Testis (tissue), 3 donors: ENCODE results near the gene GUCD1. TPM values are rescaled to one million over a fixed set of nuclear protein-coding genes. Genes with fewer than 3 reads are reported as not detected.

Source experiments
- DNase-seq: peaks from one replicate; pipeline ENCODE4 v3.0.0-alpha.2; 2019
- H3K27ac ChIP-seq, 2 donors: fragments of 200-600 bp; sonication (generic); one replicate each; pipeline ENCODE4 v1.5.1; 2019
- H3K27me3 ChIP-seq: fragments of 200-600 bp; sonication (generic); one replicate; pipeline ENCODE4 v1.5.1; 2019
- H3K36me3 ChIP-seq: fragments of 200-600 bp; sonication (generic); one replicate; pipeline ENCODE4 v1.5.1; 2017; ENCODE audit warnings: low read depth; ENCODE audit errors: missing control alignments
- H3K4me1 ChIP-seq: fragments of 200-600 bp; sonication (generic); one replicate; pipeline ENCODE4 v1.5.1; 2019
- H3K4me3 ChIP-seq, 2 donors: fragments of 200-600 bp; sonication (generic); one replicate each; pipeline ENCODE4 v1.5.1; 2017 to 2019
- H3K9me3 ChIP-seq: fragments of 200-600 bp; sonication (generic); one replicate; pipeline ENCODE4 v1.5.1; 2017
- POLR2A ChIP-seq: fragments of 450-650 bp; IDR thresholded peaks from one replicate; pipeline ENCODE4 v1.6.1; 2017; ENCODE audit warnings: antibody characterized with exemption, mild to moderate bottlenecking, moderate library complexity
- WGBS, 2 donors: methylation state at CpG; one replicate each; pipeline ENCODE4 v1.1.5; 2018; 5-methylcytosine and 5-hydroxymethylcytosine counted together
- intact Hi-C: fragments of 100-400 bp; cut with DNase I; formaldehyde crosslinking; loops from one replicate; pipeline ENCODE4 v1.15.1; 2023; ENCODE audit warnings: low total_unique reads
- polyA plus RNA-seq: library from polyadenylated mRNA; stranded (reverse); fragments of 350-450 nt; fragmentation: Illumina TruSeq; extraction: RNeasy Lipid Tissue Mini Kit (QIAGEN cat#74804); gene quantifications from one replicate; pipeline ENCODE4 v1.2.3, GENCODE V29; 2014; ENCODE audit warnings: low read depth, low replicate concordance; ENCODE audit not compliant: insufficient read depth
- total RNA-seq, 2 donors: library from RNA; depleted of rRNA; stranded (reverse); fragments of >200 nt; gene quantifications; one replicate each; pipeline ENCODE4 v1.2.3, GENCODE V29; 2016
- TF ChIP-seq, protein P1 (sequence below), 3 experiments: fragments of 450-650 bp in 2 of 3; fragments of 200-600 bp in 1 of 3; sonication (generic) in 1 of 3; IDR thresholded peaks; one replicate each; pipeline ENCODE4 v1.5.1; 2016 to 2019; ENCODE audit warnings: antibody characterized with exemption in 3 of 3, mild to moderate bottlenecking in 2 of 3, moderate library complexity in 1 of 3

Gene GUCD1
- total and polyA plus RNA-seq, 3 donors from 2014 or later = 91.7 to 123 (median 93.6) TPM

DNA sequence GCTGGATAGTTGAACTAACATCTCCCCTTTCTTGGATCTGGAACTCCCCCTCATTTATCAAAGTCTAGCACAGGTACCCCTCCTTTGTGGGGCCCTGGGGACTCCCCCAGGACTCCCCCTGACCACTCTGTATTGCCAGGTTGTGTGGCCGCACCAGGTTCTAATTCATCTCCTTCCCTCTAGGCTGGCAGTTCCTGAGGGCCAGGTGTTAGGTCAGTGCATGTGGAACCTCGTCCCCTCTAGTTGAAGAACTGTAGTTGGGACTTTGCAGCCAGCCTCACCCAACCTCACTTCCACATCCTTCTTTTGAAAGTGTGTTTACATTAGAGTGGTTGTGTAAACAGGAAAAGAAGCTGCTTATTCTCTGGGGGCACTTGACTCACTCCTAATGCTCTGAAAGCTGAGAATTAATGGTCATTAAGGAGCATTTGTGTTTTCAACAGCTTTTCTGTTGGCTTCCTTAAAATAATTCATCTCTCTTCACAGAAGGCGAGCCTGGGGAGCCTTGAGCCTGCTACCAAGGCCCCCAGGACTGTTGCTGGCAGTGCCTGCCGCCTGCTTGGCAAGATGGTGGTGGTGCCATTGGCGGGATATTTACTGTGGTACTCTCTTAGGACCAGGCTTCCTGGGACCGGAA, 48.0 kb downstream of the GUCD1 start:
- no peaks in the 10 kb centered on the region for H3K36me3 ChIP-seq
- H3K9me3 ChIP-seq = no peaks in the 10 kb centered on the region
- no peak overlapping the region for H3K4me3 ChIP-seq
- H3K27ac ChIP-seq = no peak overlapping the region
- H3K4me1 ChIP-seq = peaks cover 14% of the 10 kb centered on the region
- TF ChIP-seq POLR2A = no peak
- TF ChIP-seq, protein P1, sequence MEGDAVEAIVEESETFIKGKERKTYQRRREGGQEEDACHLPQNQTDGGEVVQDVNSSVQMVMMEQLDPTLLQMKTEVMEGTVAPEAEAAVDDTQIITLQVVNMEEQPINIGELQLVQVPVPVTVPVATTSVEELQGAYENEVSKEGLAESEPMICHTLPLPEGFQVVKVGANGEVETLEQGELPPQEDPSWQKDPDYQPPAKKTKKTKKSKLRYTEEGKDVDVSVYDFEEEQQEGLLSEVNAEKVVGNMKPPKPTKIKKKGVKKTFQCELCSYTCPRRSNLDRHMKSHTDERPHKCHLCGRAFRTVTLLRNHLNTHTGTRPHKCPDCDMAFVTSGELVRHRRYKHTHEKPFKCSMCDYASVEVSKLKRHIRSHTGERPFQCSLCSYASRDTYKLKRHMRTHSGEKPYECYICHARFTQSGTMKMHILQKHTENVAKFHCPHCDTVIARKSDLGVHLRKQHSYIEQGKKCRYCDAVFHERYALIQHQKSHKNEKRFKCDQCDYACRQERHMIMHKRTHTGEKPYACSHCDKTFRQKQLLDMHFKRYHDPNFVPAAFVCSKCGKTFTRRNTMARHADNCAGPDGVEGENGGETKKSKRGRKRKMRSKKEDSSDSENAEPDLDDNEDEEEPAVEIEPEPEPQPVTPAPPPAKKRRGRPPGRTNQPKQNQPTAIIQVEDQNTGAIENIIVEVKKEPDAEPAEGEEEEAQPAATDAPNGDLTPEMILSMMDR (IDR thresholded peaks at IDR 0.05) = no peak
- no peak for DNase-seq
- 82 to 87% methylated on average over 6 of the region's 6 CpGs for WGBS, 2 donors
- H3K27me3 ChIP-seq = no peaks in the 10 kb centered on the region
- intact Hi-C loops = loop anchor here (10.0 kb wide), 2 partner anchors 82 to 182 kb away; partner anchors contain the start of gene ADORA2A

DNA sequence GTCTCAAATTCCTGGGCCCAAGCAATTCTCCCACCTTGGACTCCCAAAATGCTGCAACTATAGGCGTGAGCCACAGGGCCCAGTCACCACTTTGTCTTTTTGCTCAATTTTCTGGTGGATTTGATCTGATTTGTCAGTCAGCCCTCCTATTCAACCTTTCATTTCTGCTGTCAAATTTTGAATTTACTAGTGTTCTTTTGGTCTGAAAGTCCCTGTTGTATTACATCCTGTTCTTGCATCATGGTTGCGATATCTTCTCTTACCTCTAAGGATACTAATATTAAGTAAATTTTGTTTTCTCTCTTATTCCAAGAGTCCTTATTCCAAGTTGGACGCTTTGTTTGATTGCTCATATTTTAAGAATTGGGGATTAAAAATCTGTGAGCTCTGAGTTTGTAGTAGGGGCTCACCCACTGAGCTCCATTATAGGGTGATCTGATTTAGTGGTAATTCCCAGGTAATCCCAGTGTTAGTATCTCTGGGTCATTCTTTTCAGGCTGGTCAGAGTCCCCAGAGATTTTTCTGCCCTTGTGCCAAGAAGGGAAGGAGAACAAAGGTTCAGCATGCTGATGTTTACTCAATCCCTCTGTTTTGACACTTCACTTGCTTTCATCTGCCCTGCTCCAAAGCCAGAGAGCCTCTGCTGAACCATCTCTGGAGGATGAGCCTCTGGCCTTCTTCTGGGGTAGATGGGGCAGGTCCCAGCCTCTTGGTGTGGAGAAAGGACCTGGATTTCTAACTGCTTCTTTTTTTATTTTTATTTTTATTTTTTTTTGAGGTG, 49.8 kb downstream of the GUCD1 start:
- intact Hi-C loops = loop anchor here (10.0 kb wide), 2 partner anchors 80 to 180 kb away; partner anchors contain the start of gene ADORA2A
- H3K36me3 ChIP-seq = no peaks in the 10 kb centered on the region
- H3K4me1 ChIP-seq = no peaks in the 10 kb centered on the region
- no peak overlapping the region for H3K27ac ChIP-seq
- no peaks in the 10 kb centered on the region for H3K9me3 ChIP-seq
- WGBS, 2 donors = 91 to 96% methylated on average over 3 of the region's 3 CpGs
- H3K4me3 ChIP-seq = no peak overlapping the region
- H3K27me3 ChIP-seq = no peaks in the 10 kb centered on the region
- no peak for TF ChIP-seq POLR2A
- TF ChIP-seq, protein P1 (IDR thresholded peaks at IDR 0.05) = no peak
- no peak for DNase-seq

DNA sequence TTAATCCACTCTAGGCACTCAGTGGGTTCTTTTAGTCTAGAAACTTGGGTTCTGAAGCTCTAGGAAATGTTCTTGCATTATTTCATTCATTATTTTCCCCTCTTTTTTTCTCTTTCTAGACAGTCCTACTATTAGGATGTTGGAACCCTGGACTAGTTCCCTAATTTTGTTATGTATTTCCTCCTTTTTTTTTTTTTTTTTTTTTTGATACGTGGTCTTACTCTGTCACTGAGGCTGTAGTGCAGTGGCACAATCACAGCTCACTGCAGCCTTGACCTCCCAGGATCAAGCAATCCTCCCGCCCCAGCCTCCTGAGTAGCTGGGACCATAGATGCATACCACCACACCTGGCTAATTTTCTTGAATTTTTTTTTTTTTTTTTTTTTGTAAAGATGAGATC, 50.4 kb downstream of the GUCD1 start:
- 95 to 100% methylated on average over 2 of the region's 2 CpGs for WGBS, 2 donors
- Histone ChIP-seq H3K27me3 (no peaks in the 10 kb centered on the region), H3K9me3 (no peaks in the 10 kb centered on the region), H3K27ac (no peak overlapping the region), H3K4me3 (no peak overlapping the region), H3K4me1 (no peaks in the 10 kb centered on the region), H3K36me3 (no peaks in the 10 kb centered on the region)
- no peak for DNase-seq
- intact Hi-C loops = loop anchor here (10.0 kb wide), 2 partner anchors 80 to 180 kb away; partner anchors contain the start of gene ADORA2A
- TF ChIP-seq, protein P1 (IDR thresholded peaks at IDR 0.05) = no peak
- TF ChIP-seq POLR2A = no peak

DNA sequence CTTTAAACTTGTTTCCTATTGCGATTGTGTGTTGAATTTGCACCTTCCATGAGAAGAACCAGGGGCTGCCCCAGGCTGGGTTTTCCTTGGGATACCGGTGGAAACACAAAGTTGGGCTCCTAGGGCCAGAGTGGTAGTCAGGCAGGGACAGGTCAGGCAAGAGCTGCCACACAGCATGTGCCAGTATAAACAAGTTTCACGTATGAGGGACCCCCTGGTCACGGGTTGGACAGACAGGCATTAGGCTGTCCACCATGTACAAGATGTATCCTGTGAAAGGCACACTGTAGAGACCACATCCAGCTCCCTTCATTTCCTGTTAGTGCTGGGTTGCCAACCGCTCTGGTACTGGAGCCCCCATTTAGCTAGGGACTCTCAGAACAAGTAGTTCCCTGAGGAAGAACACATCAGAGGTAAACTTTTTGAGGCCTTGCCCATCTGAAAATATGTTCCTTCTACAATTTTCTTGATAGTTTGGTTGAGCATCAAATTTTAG, 51.0 kb downstream of the GUCD1 start:
- Histone ChIP-seq H3K27ac (no peak overlapping the region), H3K9me3 (no peaks in the 10 kb centered on the region), H3K4me1 (no peaks in the 10 kb centered on the region), H3K27me3 (no peaks in the 10 kb centered on the region), H3K36me3 (no peaks in the 10 kb centered on the region), H3K4me3 (no peak overlapping the region)
- TF ChIP-seq, protein P1 (IDR thresholded peaks at IDR 0.05) = no peak
- no peak for TF ChIP-seq POLR2A
- intact Hi-C loops = loop anchor here (10.0 kb wide), 2 partner anchors 79 to 179 kb away; partner anchors contain the start of gene ADORA2A
- DNase-seq = no peak
- WGBS, 2 donors = 94 to 95% methylated on average over 5 of the region's 5 CpGs
